HCEC 1CT (cell line): Measurements from ENCODE around the gene CAMTA2.

ENCODE experiments used
- DNase-seq: peaks from one replicate; pipeline ENCODE4 v3.0.0-alpha.2; 2017

CAMTA2 gene

GRCh38 chr17:4946312-4946976, 41.0 kb downstream of the CAMTA2 start:
- no peak for DNase-seq

- no peak for DNase-seq
These were observed 41.6 kb downstream of the CAMTA2 start for GRCh38 chr17:4945944-4946280.

- peak; percentile 94 for DNase-seq
These were observed 42.1 kb downstream of the CAMTA2 start for GRCh38 chr17:4945176-4945943.

GRCh38 chr17:4944554-4945175, 42.8 kb downstream of the CAMTA2 start:
- no peak for DNase-seq

GRCh38 chr17:4944163-4944553, 43.3 kb downstream of the CAMTA2 start:
- DNase-seq = no peak

GRCh38 chr17:4942760-4943508, 44.5 kb downstream of the CAMTA2 start:
- DNase-seq = no peak

- DNase-seq = no peak
These were observed 46.2 kb downstream of the CAMTA2 start for GRCh38 chr17:4941319-4941610.

- no peak for DNase-seq
These were observed 46.7 kb downstream of the CAMTA2 start for GRCh38 chr17:4940555-4941318.

- peak; percentile 100 for DNase-seq
These were observed 47.5 kb downstream of the CAMTA2 start, which contains the start of the genes RNF167 and SLC25A11 for GRCh38 chr17:4939796-4940554. RNF167 (plus strand) TSS chr17:4940268; CDS start chr17:4940910, 642 bp downstream. SLC25A11 (minus strand) TSS chr17:4940046; CDS start chr17:4939910, 136 bp downstream.

GRCh38 chr17:4939546-4939795, 48.0 kb downstream of the CAMTA2 start:
- no peak for DNase-seq

GRCh38 chr17:4938688-4939545, 48.6 kb downstream of the CAMTA2 start:
- DNase-seq = no peak

GRCh38 chr17:4938069-4938491, 49.4 kb downstream of the CAMTA2 start:
- no peak for DNase-seq

GRCh38 chr17:4937553-4937952, 49.9 kb downstream of the CAMTA2 start:
- DNase-seq = no peak

GRCh38 chr17:4936436-4936835, 51.0 kb downstream of the CAMTA2 start:
- no peak for DNase-seq

- DNase-seq = no peak
These were observed 51.8 kb downstream of the CAMTA2 start for GRCh38 chr17:4935650-4936049.

- DNase-seq = peak; percentile 57
These were observed 53.1 kb downstream of the CAMTA2 start for GRCh38 chr17:4934173-4934979.

- DNase-seq = no peak
These were observed 53.8 kb downstream of the CAMTA2 start for GRCh38 chr17:4933646-4934045.

GRCh38 chr17:4932756-4933155, 54.7 kb downstream of the CAMTA2 start:
- DNase-seq = no peak

GRCh38 chr17:4931963-4932362, 55.5 kb downstream of the CAMTA2 start, which contains the start of gene GP1BA:
GP1BA (plus strand) TSS chr17:4932277; CDS start chr17:4932605, 328 bp downstream.
- no peak for DNase-seq

- DNase-seq = no peak
These were observed 58.6 kb downstream of the CAMTA2 start for GRCh38 chr17:4928881-4929280.
